GM21786 (cell line): ENCODE data around the gene CCDC102B.
"Not testable (repeated sequence)": the region's sequence is repeated elsewhere in the genome, so short reads cannot be mapped to it uniquely, and the experiment has no call there.

Source experiments
- ATAC-seq: cut with Tn5 transposase; IDR thresholded peaks from one replicate; pipeline ENCODE4 v1.9.1; 2021; ENCODE audit not compliant: unreplicated experiment

CCDC102B gene

GRCh38 chr18:68797871-68798270 lies at the start of gene CCDC102B:
Gene CCDC102B, plus strand, starts transcription at chr18:68798080. Its CDS starts 38,684 bp downstream, at chr18:68836764.
- ATAC-seq = no peak

DNA sequence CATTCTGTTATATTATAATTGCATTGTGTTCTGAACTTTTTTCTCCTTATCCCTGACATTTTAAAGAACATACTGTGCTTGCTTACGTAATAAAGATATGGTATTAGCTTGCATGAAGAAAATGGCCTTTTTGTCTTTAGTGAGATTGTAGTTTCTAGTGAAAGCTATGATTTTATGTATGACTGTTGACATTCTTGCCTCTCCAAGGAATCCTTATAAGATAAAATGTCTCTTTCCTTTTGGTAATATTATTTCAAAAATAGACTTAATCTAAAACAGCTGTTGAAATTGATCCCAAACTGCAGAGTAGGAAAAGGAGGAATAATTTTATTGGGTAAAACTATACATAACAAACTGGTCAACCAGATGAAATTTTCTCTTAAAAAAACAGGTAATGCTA lies 40.8 kb upstream of the CCDC102B start:
- ATAC-seq = no peak

DNA sequence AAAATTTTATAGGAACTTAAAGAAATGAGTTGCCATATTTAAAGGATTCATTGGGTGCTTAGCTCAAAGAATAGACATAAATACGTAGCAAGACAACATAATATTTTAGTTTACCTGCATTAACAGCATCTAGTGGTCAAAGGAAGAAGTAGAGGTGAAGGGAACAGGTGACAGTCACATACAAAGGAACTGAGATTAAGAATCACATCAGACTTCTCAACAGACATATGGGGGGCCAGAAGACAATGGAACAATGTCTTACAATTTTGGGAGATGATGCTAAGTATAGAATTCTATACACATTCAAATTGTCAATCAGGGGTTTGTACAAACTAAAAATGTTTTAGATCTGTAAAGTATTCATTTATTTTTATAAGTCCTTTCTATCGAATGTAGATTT lies 38.6 kb upstream of the CCDC102B start:
- no peak for ATAC-seq

- no peak for ATAC-seq
Measured at GRCh38 chr18:68763083-68763482, 34.8 kb upstream of the CCDC102B start.

- no peak for ATAC-seq
Measured at GRCh38 chr18:68764016-68764415, 33.9 kb upstream of the CCDC102B start.

GRCh38 chr18:68766433-68766832 lies 31.4 kb upstream of the CCDC102B start:
- ATAC-seq = no peak

- no peak for ATAC-seq
Measured at GRCh38 chr18:68769461-68769860, 28.4 kb upstream of the CCDC102B start.

DNA sequence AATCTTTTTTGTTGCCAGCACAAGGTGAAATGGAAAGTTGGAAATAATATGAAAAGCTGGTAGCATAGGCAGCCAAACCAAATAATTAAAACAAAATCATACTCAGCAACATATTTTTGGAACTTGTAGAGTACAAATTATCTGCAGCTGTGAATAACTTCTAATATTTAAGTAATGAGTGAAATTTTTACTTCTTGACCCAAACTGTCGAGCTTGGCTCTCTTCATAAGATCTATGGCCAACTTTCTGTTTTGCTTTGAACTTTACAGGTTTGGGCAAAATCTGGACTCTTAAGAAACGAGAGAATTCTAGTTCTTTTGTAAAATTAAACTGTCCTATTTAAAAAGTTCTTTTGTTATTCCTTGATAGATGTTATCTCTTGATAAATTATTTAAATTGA lies 25.6 kb upstream of the CCDC102B start:
- ATAC-seq = no peak

DNA sequence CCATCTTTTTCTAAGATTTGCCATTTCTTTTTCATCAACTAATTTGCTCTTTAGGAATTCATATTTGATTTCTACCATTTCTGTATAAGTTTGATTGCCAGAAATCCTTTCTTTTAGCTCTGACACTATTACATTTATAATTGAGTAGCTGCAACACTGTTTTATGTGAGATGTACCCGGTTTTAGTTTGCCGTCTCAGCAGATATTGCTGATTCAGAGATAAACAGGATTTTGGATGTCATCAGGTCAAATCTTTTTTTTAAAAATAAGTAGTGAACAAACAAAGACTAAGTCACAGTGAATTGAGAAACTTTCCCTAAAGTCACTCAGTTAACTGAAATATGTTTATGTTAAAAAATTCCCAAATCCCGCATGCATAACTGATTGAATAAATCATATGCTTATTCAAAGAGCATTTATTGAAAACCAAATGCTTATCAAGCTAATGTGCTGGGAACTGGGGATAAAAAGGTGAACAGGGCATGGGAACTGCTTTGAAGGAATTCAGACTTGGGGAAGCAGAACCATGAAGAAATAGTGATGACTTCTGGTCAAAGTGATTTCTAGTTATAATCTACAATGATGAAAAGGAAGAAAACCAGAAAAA lies 19.5 kb upstream of the CCDC102B start:
- no peak for ATAC-seq

- no peak for ATAC-seq
Measured at GRCh38 chr18:68779169-68779568, 18.7 kb upstream of the CCDC102B start.

DNA sequence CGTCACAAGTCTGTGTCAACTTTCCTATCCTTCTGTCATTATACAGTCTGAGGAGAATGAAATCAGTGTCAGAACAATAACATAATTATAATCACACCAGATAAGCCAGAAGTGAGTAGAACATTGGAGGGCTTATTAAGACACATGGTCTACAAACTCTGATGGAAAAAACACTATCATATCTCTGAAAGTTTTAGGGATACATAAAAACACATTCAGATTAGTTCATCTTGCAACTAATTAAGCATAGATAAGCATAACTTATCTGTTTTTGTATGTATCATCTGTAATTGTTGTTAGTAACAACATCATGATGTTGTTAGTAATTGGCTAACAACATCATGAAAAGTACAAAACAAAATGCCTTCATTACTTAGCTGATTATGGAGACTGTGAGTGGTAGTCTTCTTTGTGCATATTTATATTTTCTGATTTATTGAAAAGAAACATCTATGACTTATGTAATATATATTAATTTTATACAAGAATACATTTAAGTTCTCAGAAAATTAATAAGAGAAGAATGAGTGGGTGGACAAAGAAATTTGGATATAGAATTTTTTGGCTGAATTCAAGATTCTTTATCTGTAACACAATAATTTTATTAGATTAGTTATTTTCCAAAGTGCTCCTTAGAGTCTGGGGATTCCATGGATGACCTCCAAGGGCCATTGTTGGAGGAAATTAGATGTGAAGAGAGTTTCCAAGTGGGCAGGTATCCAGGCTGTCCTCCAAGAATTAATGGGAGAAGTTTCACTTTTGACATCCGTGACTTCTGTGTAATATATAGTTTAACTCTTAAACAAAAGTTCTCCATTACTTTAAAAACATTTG lies 16.9 kb upstream of the CCDC102B start:
- ATAC-seq = no peak

DNA sequence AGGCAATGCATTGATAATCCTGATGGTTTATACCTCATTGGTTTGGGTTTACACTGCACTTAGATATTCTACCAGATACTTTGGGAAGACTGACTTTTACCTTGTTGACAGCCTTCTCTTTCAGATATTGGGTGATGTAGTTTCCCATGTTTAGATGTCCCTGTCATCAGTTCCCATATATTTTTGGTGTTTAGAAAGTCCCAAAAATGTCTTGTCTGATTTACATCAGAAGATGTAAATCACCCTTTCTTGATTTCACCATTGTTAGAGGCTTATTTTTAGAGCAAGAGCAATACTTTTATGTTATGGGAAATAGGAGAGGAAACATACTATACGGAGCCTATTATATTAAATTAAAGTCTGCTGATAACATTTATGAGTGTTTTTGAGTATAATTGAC lies 14.4 kb upstream of the CCDC102B start:
- ATAC-seq = no peak

- no peak for ATAC-seq
Measured at GRCh38 chr18:68784071-68784470, 13.8 kb upstream of the CCDC102B start.

GRCh38 chr18:68790290-68790689 lies 7.6 kb upstream of the CCDC102B start:
- ATAC-seq = not testable (repeated sequence)

DNA sequence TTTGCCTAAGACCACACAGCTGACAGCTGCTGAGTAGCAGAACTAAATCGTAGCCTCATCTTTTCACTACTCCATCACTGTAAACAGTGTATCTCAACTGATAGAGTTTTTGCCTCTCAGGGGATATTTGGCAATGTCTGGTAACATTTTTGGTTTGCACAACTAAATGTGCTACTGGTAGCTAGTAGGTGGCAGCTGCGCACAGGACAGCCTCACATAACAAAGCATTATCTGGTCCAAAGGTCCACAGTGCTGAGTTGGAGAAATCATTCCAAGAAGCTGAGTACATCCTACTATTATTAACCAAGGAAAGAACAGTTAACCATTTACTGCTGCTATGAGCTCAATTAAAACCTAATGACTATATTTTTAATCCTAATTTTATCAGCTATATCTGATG lies 6.1 kb upstream of the CCDC102B start:
- ATAC-seq = no peak

DNA sequence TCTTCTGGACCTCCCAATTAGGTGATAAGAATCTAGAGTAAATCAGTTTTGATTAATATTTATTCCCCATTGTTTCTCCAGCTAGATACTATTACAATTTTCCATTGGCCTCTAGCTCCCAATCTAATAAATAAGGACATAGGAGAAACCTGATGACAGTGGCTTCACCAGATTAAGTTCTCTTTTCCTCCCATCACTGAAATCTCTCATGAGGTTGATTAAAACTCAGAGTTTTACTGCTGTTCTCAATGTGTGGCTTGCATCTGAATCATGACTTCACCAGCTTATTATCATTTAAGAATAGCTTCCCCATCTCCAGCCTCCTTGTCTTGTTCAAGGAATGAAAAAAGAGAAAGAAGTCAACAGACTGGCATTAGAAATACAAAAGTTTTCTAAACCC lies 3.9 kb upstream of the CCDC102B start:
- ATAC-seq = no peak

DNA sequence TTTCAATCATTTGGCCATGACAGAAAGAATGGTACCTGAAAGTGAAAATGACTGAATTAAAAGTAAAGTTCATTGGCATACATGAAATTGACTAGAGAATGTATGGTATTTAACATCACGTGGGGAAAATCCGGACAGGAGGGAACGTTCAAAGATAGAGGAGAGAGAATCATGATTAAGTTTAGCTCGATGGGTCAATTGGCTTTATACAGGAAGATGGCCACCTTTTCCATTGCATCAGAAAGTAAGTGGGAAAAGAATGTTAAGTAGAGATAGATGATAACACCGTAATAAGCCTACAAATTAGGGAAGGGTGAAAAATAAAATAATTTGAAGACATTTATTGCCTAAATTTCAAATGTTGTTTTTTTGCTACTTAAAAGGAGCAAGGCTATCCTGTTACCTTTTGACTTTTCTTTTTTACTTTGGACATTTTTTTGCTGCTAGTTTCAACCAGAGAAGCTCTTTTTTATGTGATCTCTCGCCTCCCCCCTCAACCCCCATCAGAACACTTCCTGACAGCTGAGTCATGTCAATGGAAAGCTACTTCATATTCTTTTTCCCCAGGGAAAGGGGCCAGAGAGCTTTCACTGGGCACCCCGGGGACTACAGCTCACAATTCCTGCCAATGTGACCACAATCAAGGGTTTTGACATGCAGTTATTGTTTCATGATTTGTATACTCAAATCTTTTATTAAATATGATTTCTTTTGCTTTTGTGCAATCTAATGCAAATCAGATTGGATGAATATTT lies 767 bp upstream of the CCDC102B start:
- ATAC-seq = no peak

DNA sequence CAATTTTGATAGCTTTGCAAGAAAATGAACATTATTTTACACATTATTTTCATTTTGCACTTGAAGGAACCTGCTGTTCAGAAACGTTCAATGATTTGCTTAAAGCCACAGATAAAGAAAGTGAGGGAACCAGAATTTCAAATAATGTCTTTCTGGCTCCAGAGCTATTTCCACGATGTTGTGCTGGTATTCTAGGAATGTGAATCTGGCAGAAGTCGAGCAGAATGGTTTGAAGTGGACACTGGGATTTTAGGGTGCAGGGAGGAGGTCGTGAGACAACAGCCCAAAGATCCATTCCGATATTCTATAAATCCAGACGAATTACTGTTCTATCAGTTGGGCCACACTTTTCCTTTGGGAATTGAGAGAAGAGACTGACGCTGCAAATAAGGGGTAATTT lies 2.2 kb downstream of the CCDC102B start:
- ATAC-seq = no peak

- no peak for ATAC-seq
Measured at GRCh38 chr18:68803356-68803755, 5.5 kb downstream of the CCDC102B start.

- no peak for ATAC-seq
Measured at GRCh38 chr18:68817584-68817983, 19.7 kb downstream of the CCDC102B start.

DNA sequence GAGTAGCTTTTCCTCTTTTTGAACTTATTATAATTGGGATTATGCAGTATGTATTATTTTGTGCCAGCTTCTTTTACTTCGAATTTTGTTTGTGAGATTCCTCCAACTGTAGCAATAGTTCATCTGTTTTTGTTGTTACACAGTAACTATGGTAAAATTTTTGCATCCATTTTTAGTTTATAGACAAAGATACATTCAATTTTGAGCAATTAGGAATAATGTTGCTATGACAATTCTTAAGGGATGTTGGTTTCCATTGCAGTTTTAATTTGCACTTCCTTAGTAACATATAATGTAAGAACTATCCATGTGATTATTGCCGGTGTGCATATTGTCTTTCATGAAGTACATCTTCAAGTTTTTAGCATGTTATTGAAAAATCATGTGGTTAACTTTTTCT lies 20.7 kb downstream of the CCDC102B start:
- no peak for ATAC-seq

GRCh38 chr18:68822926-68823325 lies 25.0 kb downstream of the CCDC102B start:
- ATAC-seq = no peak
